CD4-positive, alpha-beta T cell treated with Interleukin-12 subunit alpha and Interleukin-12 subunit beta, for 1 hour (primary cell): ENCODE data around the gene DNAAF8.

ENCODE experiments used
- DNase-seq: peaks from one replicate; pipeline ENCODE4 v3.0.0-alpha.2; 2020

Gene DNAAF8

DNA sequence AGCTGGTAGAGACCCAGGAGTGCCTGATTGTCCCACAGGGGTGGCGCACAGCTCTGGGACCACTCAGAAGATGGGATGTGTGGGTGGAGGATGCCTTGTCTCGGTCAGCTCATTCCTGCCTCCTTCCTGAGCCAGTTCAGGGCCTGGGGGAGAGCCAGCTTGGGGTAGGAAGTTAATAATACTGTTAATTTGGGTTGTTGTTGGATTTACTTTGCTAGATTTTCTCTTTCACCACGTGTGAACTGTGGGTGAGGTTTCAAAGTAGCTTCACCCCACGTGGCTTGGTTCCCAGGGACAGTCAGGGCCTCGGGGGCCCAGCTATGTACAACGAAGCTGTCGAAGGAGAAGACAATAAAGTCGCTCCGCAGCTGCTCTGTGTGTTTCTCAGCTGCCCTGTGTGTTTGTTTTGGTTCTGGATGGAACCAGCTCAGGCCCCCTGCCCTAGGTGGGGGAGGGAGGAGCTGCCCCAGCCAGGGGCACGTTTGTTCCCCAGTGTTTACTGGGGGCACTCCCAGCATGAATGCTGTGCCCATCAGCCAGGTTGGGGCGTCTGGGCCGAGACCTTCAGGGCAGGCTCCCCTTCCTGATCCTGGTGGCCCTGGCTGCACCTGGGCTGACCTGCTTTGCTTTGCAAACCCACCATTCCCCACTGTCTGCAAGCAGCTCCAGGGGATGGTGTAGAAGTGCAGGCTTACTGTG, 38.7 kb upstream of the DNAAF8 start:
- no peak for DNase-seq

- no peak for DNase-seq
Measured at GRCh38 chr16:4696172-4696904, 38.0 kb upstream of the DNAAF8 start.

GRCh38 chr16:4696905-4697847, 37.2 kb upstream of the DNAAF8 start:
- DNase-seq = no peak

GRCh38 chr16:4697848-4698291, 36.5 kb upstream of the DNAAF8 start:
- DNase-seq = no peak

- DNase-seq = no peak
Measured at GRCh38 chr16:4698321-4699045, 35.9 kb upstream of the DNAAF8 start.

- no peak for DNase-seq
Measured at GRCh38 chr16:4699046-4699556, 35.2 kb upstream of the DNAAF8 start.

- DNase-seq = peak; percentile 24
Measured at GRCh38 chr16:4700380-4700996, 33.8 kb upstream of the DNAAF8 start.

DNA sequence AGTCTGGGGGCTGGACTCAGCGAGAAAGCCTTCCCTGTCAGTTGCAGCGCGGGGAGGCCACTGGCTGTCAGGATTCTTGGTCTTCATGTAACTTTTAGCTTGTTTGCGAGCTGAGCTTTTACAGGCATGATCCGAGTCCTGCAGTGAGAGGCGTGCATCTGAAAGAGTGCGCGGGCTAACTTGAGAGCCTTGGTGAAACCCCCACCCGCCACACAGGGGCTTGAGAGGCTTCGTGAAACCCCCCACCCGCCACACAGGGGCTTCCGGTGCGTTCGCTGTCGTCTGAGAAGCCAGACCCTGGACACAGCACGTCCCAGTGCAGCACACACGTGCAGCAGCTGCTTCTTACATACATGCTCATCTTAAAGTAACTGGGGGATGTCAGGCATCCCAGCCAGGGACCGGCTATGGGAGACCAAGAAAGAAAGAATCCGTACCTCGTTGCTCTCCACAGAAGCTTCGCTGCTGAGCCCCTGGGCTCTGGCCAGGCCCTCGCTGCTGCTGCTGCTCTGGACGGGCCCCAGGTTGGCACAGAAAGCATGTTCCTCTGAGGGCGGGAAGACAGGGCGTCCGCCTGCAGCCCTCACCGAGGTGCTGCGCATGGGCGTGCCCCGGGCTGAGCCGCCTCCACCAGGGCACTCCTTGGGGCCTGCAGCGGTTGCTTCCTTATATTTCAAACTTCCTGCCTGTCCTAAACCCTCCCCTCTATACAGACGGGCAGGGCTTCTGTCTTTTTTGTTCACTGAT, 33.2 kb upstream of the DNAAF8 start:
- no peak for DNase-seq

DNA sequence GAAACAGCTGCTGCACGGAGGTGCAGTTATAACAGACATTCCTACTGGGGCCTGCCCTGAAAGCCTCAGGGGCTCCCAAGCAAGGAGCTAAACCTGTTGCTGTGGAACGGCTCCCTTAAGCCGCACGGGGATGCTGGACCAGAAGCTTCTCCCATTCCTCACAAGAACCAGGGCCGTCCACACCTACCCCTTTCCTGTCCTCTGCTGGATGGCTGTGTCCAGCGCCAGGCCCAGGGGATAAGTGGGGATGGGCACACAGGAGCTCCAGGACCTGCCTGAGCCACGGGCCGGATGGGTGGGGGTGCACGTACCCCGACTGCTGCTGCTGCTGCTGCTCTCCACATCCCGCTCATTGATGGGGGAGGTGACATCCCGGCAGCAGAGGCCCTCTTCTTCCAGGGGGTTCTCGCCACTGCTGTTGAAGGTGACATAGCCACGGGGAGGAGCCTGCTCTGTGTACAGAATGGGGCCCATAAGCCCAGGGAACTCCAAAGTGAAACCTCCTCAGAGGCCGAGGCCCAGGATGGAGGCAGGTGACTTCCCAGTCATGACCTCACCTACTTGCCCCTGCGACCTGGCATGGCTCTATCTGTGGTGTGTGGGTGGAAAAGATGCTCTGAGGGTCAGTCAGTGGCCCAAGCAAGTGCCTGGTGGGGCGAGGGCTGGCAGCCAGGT, 32.4 kb upstream of the DNAAF8 start:
- DNase-seq = no peak

DNA sequence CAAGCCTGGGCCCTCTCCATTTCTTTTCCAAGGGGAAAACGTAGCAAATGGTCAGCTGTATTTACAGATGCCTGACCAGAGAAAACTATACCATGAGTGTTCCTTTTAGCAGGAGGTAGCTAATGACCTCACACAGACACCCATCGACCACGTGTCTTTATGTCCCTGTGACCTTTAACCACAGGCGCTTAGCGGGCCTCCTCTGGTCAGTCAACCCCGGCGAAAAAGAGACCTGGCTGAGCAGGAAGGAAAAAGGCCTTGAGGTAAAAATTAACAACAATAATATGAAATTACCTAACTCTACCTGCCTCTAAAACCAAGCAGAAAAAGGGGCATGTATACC, 31.9 kb upstream of the DNAAF8 start:
- no peak for DNase-seq

DNA sequence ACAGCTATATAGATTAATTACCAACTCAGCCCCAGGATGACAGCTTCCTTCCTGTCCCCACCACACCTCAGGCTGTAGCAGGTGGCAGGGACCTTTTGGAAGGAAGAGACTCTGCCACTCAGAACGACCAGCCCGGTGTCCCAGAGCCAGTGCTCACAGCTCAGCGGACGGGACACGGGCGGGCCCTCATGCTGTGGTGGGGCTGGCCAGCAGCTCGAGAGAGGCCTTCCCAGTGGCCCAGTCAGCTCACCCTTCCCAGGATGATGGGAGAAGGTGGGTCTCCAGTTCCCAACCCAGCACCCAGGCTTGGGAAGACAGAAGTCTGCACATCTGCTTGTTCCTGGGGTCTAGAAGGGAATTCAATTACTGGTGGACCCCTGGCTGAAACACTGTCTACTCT, 30.4 kb upstream of the DNAAF8 start:
- DNase-seq = no peak

DNA sequence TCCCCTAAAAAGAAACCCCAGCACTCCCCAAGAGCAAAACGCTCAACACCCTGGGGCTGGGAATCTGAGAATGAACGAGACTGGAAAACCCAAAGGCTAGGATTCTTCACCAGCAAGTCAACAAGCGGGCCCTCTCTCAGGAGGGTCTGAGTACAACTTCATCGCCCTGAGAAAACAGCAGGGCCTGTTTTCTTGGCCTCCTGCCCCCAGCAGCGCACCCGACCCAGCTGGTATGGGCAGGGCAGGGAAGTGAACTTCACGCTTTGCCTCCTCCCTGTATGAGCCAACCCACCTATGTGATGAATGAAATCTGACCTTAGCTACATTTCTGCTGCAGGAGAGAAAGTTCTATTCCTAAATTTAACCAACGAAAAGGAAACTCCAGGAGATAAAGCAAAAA, 29.8 kb upstream of the DNAAF8 start:
- no peak for DNase-seq

DNA sequence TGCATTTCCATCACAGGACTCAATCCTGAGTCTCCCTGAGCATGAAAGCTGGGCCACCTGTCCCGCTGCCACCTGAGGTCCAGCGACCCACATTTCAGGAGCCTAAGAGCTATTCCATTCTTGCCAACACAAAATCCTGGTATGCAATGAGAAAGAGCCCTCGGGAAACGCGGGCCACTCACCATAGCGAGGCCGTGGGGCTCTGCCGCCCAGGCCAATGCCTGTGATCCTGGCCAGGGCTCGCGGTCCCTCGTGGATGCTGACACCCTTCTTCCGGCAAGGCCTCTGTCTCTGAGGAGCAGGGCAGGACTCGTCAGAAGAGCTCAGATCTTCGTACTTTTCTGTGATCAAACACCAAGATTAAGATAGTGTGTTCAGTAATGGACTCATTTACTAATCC, 29.4 kb upstream of the DNAAF8 start:
- DNase-seq = no peak

- no peak for DNase-seq
Measured at GRCh38 chr16:4706871-4707270, 27.5 kb upstream of the DNAAF8 start.

- no peak for DNase-seq
Measured at GRCh38 chr16:4709481-4709880, 24.9 kb upstream of the DNAAF8 start.

DNA sequence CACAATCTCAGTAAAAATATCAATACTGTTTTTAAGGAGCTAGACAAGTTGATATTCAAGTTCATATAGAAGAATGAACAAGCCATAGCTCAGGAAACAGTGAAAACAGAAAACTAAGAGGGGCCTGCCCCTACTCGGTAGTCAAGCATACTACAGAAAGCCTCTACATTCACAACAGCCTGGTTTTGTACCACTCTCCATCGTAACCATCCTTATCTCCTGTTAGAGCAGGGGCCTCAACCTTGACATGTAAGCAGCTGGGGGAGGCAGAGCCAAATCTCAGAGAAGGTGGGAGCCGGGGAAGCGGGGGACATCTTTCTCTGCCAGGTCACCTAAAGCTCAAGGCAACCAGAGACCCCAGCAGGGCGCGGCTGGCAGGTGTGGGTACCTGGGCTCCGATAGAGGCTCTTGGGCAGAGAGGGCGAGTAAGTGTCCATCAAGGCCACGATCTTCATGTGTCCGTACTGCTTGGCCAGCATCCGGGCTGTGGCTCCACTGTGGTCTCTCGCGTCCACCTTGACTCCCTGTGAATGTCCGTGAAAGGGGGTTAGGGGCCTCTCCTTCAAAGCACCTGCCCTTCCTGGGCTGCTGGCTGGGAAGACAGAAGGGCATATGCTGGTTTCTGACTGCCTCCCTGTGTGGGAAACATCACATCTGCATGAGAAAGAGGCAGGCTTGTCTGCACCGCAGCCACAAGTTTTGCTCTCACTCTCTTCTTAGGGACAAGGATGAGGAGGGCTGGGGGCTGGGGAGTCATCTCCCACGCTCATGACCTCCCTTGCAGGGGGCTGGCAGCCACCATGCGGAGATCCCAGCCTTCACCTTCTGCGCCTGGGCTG, 20.5 kb upstream of the DNAAF8 start:
- DNase-seq = no peak

DNA sequence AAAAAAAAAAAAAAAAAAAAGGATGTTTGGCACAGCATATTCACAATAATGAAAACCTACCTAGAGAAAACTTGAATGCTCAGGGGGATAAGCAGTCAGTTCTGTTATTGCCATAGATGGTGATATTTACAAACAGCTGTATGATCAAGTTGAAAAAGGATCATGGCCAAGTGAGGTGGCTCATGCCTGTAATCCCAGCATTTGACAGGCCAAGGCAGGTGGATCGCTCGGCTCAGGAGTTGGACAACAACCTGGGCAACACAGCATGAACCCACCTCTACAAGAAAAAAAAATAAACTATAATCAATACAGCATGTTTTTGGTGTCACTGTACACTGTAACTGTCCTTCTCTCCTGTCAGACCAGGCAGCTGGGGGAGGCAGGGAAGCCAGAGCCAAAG, 19.3 kb upstream of the DNAAF8 start:
- DNase-seq = no peak

- DNase-seq = no peak
Measured at GRCh38 chr16:4718466-4718865, 15.9 kb upstream of the DNAAF8 start.

- DNase-seq = no peak
Measured at GRCh38 chr16:4723071-4723767, 11.1 kb upstream of the DNAAF8 start.
